Stimulated activated CD4-positive, alpha-beta T cell treated with anti-CD3 and anti-CD28 coated beads, Interleukin-4, amount 100 ng/mL, for 48 hours (primary cell): ENCODE measurements around the gene CPAMD8.
"Not testable (repeated sequence)": the region's sequence is repeated elsewhere in the genome, so short reads cannot be mapped to it uniquely, and the experiment has no call there.

Experiments
- DNase-seq, 2 donors: peaks; one replicate each; pipeline ENCODE4 v3.0.0-alpha.2; 2020; ENCODE audit warnings: low read depth in 2 of 2

The CPAMD8 gene

DNA sequence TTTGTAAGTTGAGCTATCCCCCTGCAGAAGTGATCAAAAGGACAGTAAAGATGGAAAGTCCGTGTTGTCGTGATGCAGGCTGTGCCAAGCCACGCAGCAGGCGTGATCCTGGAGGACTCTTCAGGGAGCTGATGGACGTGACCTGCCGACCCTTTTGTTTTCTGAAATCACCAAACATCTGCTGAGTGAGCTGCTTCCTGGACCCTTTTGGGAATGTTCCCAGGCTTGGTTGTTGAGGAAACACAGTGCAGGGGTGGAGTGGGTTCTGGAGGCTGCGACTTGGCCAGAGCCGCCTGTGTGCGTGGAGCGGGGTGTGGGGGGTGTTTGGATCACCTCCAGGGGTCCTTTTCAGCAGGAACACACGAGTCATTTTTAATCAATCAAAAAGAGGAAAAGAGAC, 15.4 kb upstream of the CPAMD8 start:
- no peak for DNase-seq

DNA sequence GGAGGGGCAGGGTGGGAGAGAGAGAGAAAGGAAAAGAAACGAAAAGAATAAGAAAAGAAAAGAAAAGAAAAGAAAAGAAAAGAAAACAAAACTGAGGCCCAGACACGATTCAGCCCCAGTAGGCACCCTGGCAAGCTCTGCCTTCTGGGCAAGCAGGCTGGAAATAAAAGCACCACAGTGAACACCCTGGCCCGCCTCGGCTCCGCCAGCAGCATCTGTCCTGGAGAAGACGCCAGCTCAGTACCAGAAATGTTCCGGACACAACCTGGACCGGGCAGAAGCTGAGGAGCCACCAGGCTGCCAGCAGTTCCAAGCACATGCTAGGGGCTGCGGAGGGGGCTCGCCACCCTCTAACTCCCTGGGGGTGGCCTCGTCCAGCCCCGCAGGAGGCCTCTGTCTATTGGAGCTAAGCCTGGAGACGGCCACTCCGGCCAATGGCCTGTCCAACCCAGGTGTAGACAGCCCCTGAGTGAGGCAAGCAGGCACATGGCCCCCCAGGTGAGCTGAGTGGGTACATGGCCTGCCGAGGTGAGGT, 11.4 kb upstream of the CPAMD8 start:
- no peak for DNase-seq

DNA sequence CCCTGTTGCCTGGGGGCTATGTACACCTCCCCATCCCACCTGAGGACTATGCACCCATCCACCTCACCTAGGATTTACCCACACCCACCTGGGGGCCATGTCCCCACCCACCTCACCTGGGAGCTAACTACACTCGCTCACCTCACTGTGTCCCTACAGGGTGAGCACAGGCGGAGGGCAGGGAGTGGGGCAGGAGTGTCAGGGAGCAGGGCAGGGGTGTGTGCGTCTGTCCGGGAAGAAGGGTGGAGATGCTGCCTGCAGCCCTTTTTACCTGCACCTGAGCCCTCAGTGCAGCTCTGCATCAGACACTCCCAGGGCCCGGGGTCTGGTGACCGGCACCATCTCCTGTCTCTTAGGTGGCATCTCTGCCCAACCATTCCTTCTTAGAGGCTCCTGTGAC, 10.6 kb upstream of the CPAMD8 start:
- DNase-seq = no peak

DNA sequence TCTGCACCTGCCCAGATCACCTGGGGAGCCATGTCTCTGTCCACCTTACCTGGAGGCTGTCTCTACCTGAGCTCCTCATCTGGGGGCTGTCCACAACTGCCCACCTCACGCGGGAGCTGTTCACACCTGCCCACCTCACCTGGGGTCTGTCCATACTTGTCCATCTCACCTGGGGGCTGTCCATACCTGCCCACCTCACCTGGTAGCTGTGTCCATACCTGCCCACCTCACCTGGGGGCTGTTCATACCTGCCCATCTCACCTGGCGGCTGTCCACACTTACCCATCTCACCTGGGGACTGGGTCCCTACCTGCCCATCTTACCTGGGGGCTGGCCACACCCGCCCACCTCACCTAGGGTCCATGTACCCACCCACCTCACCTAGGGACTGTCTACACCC, 10.0 kb upstream of the CPAMD8 start:
- no peak for DNase-seq

DNA sequence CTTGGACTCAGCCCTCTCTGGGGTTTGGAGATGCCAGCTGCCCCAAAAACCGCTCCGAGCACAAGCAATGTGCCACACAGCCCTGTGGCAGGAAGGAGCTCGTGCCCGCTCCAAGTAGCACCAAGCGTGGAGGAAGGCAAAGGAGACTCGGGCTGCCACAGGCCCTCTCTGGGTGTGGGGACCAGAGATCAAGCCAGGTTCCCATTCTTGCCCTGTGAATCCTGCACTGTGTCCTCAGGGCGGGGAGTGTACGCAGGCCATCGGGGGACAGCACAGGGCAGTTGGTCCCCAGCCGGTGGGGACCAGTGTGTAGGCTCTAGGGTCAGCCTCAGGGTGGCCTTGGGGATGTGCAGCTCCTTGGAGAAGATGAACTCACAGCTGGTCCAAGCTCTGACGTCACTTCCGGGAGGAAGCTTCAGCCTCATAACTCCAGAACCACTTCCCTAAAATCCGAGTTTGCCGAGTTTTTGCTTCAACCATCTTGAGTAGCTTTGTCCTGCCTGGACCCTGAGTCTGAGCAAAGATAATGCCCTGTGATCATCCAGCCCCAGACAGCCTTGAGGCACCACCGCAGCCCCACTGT, 9.3 kb upstream of the CPAMD8 start:
- no peak for DNase-seq

DNA sequence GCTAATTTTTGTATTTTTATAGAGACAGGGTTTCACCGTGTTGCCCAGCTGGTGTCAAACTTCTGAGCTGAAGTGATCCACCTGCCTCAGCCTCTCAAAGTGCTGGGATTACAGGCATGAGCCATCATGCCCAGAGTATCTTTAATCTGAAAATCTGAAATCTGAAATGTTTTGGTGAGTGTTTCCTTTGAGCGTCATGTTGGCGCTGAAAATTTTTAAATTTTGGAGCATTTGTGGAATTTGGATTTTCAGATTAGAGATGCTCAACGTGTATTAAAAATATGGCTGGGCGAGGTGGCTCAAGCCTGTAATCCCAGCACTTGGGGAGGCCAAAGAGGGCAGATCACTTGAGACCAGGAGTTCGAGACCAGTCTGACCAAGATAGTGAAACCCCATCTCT, 5.1 kb upstream of the CPAMD8 start:
- no peak for DNase-seq

DNA sequence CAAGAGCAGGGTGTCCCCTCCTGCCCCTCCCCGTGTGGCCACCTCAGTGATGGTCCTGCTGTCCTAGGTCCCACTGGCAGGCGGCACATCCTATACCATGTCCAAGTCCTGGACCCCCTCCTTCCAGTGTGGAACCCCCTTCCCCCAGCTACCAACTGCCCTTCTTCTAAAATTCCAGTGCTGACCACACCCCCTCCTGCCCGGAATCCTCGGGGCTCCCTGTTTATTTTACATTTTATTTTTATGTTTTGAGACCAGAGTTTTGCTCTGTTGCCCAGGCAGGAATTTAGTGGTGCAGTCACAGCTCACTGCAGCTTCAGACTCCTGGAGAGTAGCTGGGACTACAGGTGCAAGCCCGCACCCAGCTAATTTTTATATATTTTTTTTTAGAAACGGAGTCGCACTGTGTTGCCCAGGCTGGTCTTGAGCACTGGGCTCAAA, 945 bp upstream of the CPAMD8 start:
- DNase-seq = no peak

DNA sequence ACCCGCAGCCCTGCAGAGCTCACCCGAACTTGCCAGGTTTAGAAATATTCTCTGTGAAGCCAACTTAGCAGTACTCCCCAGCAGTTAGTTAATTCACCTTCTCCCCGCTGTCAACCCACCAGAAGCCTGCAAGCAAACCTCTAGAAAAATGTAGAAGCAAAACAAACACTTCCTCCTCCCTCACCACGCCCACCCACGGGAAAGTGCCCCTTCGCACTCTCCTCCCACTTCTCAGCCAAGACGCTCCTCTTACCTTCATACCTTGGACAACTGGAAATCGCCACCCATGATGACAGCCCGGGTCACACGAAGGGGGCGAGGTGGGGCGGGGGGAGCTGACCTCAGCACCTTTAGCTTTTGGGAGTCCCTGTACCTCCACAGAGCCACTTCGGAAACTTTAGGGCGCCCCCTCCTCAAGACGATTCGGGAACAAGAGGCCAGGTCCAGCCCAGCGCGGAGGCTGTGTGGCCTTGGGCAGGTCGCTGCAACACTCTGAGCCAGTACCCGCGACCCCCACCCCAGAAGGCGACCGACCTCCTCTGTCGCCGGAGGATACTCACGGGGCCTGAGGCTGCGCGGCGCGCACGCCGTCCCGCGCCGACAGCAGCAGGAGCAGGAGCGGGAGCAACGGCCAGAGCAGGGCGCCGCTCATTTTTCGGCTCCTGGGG, 485 bp downstream of the CPAMD8 start:
- DNase-seq = no peak

DNA sequence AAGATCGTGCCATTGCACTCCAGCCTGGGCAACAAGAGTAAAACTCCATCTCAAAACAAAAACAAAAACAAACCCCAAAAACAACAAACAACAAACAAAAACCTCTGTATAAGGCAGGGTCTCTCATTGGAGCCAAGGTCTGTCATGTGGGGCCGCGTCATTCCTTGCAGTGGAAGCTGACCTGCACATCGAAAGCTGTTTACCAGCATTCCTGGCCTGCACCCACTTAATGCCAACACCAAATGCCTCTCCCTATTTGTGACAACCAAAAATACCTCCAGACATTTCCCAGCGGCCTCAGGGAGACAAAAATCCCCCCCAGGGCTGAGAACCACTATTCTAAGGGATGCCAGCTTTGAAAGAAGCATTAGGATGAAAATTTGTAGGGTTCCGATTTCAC, 1.2 kb downstream of the CPAMD8 start:
- no peak for DNase-seq

DNA sequence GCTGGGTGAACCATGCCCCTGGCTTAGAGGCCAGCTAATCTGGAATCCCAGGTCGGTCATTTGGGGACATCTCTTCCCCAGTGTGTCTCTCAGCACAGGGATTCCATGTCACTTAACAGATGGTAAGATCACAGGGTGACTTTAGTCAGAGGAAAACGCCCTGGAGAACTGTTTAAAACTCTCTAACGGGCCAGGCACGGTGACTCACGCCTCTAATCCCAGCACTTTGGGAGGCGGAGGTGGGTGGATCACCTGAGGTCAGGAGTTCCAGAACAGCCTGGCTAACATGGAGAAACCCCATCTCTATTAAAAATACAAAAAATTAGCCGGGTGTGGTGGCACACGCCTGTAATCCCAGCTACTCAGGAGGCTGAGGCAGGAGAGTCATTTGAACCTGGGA, 1.7 kb downstream of the CPAMD8 start:
- DNase-seq = not testable (repeated sequence)

DNA sequence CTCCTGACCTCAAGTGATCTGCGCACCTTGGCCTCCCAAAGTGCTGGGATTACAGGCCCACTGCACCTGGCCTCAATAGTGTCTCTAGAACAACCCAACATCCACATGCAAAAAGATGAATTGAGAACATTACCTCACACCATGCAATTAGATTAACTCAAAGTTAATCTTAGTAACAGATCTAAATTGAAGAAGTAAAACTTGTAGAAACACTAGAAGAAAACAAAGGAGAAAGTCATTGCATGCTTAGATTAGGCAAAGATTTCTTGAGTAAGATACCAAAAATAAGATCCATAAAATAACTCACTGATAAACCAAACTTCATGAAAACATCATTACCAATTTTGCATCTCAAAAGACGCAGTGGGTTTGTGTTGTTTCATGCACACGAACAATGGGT, 2.8 kb downstream of the CPAMD8 start:
- DNase-seq = no peak

DNA sequence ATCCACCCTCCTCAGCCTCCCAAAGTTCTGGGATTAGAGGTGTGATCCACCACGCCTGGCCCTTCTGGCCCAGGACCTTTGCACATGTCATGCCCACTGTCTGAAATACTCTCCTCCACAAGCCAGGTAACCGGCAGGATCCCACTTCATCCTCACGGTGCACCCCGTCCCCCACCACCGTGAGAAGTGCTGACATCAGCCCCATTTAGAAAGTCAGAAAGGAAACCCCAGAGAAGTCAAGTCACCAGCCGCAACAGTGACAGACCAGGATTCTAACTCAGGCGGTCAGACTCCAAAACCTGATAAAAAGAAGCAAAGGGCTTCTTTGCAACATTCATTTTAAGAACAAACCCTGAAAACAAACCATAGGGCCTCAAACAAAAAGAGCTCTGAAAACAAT, 3.9 kb downstream of the CPAMD8 start:
- no peak for DNase-seq

DNA sequence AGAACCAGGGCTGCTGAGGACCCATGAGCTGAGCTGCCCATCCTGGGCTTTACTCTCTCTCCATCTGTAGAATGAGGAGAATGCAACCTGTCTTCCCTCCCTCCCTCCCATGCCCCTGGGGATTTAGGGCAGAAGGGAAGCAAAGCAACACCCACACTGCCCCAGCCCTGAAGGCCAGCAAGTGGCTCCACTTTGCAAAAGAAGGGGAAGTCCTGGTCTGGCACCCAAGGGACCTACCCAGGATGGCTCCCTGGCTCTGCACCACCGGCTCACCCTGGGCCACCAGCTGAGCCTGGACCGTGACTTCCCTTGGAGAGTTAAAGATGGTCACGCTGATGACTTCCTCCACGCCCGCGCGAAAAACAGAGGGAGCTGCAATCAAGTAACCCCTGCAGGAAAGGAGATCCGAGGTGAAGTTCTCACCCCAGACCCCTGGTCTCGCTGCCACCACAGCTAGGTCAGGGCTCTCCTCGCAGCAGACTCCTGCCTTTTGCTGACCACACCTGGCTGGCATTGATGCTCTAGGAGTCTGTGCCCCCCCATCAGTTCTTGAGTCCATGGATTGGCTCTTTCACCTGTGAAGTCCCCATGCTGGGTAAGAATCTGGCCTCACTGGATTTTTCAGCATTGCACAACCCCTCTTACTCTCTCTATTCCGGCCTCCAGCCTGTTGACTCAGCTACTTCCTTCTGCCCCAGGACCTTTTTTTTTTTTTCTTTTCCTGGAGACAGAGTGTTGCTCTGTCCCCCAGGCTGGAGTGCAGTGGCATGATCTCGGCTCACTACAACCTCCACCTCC, 4.6 kb downstream of the CPAMD8 start:
- DNase-seq = no peak

DNA sequence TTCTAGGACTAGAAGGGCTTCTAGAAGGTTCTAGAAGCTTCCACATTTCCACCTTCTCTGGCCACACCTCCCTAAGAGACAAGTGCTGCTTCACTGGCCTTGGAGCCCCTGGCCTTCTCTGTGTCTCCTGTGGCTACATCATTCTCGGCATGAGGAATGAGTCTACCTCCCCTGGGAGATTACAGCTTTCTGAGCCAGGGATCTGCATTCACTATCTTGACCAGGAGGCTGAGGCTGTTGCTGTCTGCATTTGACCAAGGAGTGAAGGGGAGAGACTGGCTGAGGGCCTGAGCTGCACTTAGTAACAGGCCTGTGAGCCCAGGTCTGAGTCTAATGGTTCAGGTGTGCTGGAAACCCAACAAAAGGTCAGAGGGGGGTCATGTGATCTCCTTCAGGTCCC, 5.3 kb downstream of the CPAMD8 start:
- DNase-seq = no peak

DNA sequence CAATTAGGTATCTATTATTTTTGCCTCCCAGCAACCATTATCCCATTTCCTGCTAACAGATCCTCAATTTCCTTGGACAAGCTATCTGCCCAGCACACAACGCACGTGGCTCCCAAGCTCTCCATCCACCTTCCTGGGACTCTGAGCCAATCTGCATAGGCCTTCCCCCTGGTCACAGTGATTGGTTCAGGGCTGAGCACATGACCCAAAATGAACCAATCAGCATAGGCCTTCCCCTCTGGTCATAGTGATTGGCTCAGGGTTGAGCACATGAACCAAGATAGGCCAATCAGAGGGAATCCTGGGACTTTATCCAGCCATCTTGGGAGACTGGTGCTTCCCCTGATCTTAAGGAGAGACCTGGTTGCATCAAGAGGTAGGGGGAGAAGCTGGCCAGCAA, 5.8 kb downstream of the CPAMD8 start:
- no peak for DNase-seq

DNA sequence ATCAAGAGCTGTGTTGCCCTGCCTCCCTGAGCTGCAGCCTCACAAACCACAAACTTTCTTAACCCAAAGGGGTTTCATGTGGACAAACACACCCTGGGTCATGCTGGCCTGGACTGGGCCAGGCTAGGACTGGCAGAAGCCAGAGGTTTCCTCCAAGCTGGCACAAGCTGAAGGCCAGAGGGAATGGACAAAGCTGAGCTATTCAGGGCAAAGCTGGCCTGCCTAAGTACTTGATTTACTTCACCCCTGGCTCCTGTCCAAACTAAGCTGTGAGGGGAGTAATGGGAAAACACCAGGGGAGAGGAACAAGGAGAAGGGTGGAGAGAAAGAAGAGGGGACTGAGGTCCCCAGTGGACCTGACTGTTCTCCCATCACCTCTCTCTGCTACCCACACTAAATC, 6.2 kb downstream of the CPAMD8 start:
- no peak for DNase-seq

DNA sequence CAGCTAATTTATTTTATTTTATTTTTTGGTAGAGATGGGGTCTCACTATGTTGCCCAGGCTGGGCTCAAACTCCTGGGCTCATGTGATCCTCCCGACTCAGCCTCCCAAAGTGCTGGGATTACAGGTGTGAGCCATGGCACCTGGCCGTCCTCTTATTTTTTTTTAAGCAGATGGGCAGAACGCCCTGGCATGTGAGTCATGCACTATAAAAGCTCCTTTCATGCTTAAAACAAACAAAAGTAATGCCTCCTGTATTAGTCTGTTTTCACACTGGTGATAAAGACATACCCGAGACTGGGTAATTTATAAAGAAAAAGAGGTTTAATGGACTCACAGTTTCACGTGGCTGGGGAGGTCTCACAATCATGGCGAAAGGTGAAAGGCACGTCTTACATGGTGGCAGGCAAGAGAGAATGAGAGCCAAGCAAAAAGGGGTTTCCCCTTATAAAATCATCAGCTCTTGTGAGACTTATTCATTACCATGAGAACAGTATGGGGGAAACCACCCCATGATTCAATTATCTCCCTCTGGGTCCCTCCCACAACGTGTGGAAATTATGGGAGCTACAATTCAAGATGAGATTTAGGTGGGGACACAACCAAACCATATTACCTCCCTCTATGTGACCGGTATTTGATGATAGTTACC, 12.3 kb downstream of the CPAMD8 start:
- not testable (repeated sequence) for DNase-seq

DNA sequence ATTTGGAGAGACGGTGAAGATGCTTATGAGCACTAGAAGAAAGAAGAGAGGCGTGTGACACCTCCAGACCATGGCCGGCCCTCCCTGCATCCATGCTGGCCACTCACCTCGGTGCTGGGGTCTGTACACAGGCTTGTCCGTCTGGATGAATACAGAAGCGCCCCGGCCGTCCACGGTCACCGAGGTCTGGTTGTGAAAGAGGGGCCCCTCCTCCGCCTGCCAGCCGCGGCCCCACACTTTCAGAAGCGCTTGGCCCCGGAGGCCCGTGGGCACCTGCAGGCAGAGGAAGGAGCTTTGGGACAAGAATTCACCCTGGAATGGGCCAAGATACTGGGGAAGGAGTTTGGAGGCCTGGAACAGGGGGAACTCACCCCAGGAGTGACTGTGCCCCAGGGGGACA, 15.1 kb downstream of the CPAMD8 start:
- no peak for DNase-seq

DNA sequence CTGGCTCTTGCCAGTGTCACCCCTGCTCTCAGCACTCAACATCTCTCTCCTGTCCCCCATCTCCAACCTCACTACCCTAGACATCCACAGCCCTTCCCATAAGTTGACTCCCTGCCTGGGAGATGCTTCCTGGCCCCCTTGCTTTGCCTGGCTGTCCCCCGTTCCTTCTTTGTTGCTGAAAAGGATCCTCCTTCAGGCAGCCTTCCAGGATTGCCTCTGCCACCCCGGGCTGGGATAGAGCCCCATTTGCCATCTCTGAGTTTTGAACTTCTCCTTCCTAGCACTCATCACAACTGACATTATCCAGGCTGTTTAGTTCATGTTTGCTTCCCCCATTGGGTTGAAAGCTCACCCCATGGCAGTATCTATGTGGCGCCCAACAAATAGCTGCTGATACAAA, 20.0 kb downstream of the CPAMD8 start:
- DNase-seq = no peak

DNA sequence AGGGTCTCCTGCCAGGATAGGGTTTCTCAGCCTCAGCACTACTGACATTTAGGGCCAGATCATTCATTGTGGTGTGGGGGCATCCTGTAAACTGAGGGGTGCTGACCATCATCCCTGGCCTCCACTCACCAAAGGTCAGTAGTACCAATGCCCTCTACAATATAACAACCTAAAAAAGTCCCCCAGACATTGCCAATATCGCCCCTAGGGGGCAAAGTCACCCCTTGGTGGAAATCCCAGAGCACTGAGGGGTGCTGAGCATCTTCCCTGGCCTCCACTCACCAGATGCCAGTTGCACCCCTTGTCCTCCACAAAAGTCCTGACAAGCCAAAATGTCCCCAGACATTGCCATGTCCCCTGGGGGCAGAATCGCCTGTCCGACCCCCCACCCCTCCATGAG, 21.6 kb downstream of the CPAMD8 start:
- DNase-seq = no peak

DNA sequence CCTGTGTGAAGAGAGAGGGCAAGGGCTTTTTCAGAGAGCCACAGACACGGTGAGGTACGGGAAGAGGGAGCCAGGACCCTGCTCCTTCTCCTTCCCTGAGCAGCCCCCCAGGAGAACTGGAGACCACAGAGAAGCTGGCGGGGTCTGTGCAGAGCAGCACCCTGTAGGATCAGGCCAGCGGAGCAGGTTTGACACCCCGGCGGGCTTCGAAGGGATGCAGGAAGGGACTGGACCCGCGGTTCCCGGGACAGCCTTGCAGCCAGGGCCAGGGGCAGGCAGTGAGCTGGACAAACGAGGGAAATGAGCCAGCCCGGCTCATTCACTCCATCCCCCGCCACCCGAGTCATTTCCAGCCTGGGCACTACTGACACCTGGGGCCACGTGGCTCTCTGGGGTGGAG, 22.2 kb downstream of the CPAMD8 start:
- no peak for DNase-seq

DNA sequence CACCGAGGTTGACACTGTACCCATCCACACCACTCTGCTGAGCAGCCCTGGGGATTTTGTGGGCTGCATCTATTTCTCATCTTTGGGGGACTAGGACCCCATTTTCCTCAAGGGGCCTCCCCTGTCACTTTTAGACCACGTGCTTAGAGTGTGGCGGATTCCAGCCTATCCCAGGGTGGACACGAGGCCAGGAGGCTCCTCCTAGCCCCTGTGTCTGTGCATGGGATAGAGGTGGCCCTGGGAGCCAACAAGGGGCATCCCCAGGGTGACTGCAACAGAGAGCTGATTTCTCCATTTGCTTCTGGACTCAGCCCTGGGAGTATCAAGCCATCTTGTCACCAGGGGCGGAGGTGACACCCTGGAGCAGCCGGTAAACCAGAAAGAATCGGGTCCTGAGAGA, 24.2 kb downstream of the CPAMD8 start:
- DNase-seq = no peak
